GM10847 (cell line): ENCODE data around the gene SLC37A3.
A peak's percentile ranks its signal among the peaks of the same experiment; 100 is the strongest.

ENCODE experiments used
- POLR2A ChIP-seq: IDR thresholded peaks from 2 replicates; pipeline ENCODE4 v1.6.1; 2011; ENCODE audit not compliant: insufficient read length; ENCODE audit errors: extremely low read depth

Gene SLC37A3

GRCh38 chr7:140397784-140398750 lies at the start of gene SLC37A3:
SLC37A3 (minus strand) TSS chr7:140398530; CDS start chr7:140382526, 16,004 bp downstream.
- TF ChIP-seq POLR2A = peak; percentile 68

GRCh38 chr7:140447841-140448240 lies 49.5 kb upstream of the SLC37A3 start:
- no peak for TF ChIP-seq POLR2A

DNA sequence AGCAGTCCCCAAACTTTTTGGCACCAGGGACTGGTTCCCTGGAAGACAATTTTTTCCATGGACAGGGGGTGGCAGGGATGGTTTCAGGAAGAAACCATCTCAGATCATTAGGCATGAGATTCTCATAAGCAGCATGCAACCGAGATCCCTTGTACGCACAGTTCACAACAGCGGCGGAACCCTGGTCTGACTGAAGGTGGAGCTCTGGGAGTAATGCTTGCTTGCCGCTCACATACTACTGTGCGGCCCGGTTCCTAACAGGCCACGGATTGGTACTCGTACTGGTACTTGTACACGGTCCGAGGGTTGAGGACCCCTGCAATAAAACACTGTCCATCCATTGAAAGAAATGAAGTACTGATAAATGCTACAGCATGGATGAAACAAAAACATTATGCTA lies 48.1 kb upstream of the SLC37A3 start:
- TF ChIP-seq POLR2A = no peak

DNA sequence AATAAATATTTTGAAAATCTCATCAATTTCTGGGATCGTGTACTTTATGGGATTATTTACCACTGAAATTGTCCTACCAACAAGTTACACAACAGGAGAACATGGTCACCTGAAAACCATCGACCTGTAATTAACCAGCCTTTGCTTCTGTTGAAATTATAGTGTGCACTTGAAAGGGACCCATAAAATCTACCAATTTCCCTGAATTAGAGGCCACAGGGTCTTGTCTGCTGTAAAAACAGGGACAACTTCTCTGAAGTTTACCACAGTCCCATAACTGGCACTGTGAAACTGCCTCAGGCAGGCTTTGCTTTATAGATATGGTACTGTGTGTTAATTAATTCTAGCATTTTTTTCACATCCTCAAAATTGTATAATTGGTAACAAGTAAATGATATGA lies 43.2 kb upstream of the SLC37A3 start:
- TF ChIP-seq POLR2A = no peak

GRCh38 chr7:140440593-140440992 lies 42.3 kb upstream of the SLC37A3 start:
- no peak for TF ChIP-seq POLR2A

DNA sequence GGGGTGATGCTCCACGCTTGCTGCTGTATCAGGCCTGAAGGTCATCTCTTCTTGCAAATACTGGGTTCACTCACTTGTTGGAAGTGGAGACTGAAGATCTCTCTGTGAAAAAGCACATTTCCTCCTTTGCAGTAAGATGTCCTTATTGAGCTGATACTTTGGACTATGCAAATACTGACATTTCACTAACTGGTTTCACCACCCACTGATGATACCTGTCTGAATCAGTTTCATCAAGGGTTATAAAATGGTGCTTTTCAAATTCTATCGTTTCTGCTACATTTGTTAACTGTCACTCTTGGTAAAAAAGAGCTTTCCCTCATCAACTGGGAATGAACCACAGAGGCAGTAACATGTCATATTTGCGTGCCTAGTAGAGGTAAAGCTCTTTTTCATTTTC lies 41.0 kb upstream of the SLC37A3 start:
- no peak for TF ChIP-seq POLR2A

- TF ChIP-seq POLR2A = no peak
Observed at GRCh38 chr7:140435252-140435895, 37.0 kb upstream of the SLC37A3 start.

GRCh38 chr7:140433396-140433795 lies 35.1 kb upstream of the SLC37A3 start:
- no peak for TF ChIP-seq POLR2A

- TF ChIP-seq POLR2A = no peak
Observed at GRCh38 chr7:140426130-140426529, 27.8 kb upstream of the SLC37A3 start.

DNA sequence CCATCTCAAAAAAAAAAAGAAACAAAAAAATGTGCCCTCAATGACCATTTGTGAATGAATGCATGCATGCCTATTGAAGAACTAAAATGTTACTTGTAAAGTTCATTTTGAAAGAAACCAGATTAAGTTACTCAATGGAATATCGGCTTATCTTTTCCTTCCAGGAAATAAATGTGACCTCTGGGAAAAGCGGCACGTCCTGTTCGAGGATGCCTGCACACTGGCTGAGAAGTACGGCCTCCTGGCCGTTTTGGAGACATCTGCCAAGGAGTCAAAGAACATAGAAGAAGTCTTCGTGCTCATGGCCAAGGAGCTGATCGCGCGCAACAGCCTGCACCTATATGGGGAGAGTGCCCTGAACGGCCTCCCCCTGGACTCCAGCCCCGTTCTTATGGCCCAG lies 27.4 kb upstream of the SLC37A3 start:
- no peak for TF ChIP-seq POLR2A

DNA sequence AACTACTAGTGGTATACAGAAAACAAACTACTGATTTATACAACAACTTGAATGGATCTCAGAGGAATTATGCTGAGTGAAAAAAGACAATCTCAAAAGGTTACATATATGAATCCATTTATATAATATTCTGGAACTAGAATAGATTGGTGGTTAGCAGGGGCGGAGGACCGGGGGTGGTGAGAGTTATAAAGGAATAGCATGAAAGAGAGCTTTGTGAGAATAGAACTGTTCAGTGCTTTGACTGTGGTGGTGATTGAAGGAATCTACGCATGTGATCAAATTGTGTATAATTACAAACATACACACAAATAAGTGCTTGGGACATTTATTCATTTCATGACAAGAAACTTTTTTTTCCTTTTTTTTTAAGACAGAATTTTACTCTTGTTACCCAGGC lies 25.2 kb upstream of the SLC37A3 start:
- TF ChIP-seq POLR2A = no peak

DNA sequence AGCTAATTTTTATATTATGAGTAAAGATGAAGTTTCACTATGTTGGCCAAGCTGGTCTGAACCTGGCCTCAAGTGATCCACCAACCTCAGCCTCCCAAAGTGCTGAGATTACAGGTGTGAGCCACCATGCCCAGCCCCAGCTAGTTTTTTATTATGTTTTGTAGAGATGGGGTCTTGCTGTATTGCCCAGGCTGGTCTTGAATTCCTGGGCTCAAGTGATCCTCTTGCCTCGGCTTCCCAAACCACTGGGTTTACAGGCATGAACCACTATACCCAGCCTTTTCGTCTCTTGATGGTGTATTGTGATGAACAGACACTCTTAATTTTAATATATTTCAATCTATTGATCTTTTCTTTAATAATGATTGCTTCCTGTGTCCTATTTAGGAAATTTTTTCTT lies 23.2 kb upstream of the SLC37A3 start:
- no peak for TF ChIP-seq POLR2A

DNA sequence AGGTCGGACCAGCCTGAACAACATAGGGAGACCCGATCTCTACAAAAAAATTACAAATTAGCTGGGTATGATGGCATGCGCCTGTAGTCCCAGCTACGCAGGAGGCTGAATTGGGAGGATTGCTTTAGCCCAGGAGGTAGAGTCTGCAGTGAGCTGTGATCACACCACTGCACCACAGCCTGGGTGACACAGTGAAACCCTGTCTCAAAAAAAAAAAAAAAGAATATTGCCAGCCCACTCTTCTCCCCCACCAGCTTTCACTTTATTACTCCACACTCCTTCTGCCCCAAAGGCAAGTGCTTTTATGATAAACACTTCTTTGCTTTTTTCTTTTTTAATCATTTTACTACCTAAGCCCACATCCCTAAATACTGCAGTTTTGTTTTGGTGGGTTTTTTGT lies 20.3 kb upstream of the SLC37A3 start:
- TF ChIP-seq POLR2A = no peak

- TF ChIP-seq POLR2A = no peak
Observed at GRCh38 chr7:140417456-140418155, 19.3 kb upstream of the SLC37A3 start.

DNA sequence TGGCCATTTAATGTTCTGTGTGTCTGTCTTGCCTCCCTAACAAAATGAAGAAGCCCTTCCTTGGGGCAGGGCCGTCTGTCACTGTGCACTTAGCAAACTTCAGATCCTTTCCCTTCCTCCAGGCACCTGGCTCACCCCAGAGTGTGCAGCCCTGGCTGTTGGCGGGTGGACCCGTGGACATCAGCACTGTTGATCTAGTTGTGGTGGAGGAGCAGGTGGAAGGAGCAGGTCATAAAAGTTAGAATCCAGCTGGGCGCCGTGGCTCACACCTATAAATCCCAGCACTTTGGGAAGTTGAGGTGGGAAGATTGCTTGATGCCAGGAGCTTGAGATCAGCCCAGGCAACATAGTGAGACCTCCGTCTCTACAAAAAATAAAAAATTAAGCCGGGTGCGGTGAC lies 18.2 kb upstream of the SLC37A3 start:
- TF ChIP-seq POLR2A = no peak

DNA sequence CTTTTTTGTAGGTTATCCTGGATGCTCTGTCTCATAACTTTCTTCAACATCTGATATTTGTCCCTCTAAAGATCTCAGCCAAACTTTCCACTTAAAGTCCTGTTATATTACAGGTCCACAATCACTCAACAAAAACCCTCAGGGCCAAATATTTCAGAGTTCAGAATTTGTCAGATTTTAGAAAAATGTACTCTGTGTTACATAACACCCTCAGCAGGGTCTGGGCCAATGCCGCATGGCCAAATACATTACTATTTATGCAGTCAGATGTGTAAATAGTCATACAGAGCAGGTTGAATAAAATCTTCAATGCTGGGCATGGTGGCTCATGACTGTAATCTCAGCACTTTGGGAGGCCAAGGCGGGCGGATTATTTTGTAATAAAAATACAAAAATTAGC lies 17.0 kb upstream of the SLC37A3 start:
- TF ChIP-seq POLR2A = no peak

- TF ChIP-seq POLR2A = no peak
Observed at GRCh38 chr7:140404565-140405065, 6.3 kb upstream of the SLC37A3 start.
